Stimulated activated CD4-positive, alpha-beta T cell treated with anti-CD3 and anti-CD28 coated beads, Interleukin-4, amount 100 ng/mL, for 1 hour (primary cell): ENCODE measurements around the gene GLS.
"Not testable (repeated sequence)": the region's sequence is repeated elsewhere in the genome, so short reads cannot be mapped to it uniquely, and the experiment has no call there.

Source experiments
- DNase-seq: peaks from one replicate; pipeline ENCODE4 v3.0.0-alpha.2; 2020

Gene GLS

GRCh38 chr2:190880378-190881083 is at the start of gene GLS:
Gene GLS (plus strand): TSS chr2:190880821. CDS start chr2:190881085, 264 bp downstream.
- DNase-seq, result peak; percentile 95

- no peak for DNase-seq
These were observed 48.7 kb upstream of the GLS start for GRCh38 chr2:190831941-190832340.

- no peak for DNase-seq
These were observed 45.8 kb upstream of the GLS start for GRCh38 chr2:190834890-190835208.

DNA sequence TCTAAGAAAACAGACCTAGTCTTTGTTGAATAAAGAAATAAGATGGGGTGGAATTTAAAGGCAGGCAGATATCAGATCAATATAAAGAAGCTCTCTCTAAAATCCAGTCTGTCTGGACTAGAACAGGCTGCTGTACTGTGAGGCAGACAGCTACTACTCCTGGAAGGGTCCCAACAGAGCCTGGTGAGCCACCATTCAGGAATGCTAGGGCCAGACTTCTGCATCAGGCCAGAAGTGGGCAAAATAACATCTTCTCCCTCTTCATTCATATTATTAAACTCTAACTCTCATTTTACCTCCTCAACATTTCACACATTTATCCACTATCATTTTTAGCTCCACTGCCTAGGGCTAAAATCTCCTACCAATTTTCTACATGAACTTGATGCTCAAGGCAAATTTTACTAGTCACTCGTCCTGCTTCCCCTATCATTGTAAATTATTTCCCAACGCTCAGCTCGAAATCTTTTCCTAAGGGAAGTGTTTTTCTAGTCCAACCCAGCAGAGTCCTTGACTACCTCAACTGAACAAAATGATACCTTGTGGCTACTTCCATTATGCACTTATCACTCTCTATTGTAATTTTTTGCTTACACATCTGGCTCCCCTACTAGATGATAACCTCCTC is 45.2 kb upstream of the GLS start:
- DNase-seq, result no peak

DNA sequence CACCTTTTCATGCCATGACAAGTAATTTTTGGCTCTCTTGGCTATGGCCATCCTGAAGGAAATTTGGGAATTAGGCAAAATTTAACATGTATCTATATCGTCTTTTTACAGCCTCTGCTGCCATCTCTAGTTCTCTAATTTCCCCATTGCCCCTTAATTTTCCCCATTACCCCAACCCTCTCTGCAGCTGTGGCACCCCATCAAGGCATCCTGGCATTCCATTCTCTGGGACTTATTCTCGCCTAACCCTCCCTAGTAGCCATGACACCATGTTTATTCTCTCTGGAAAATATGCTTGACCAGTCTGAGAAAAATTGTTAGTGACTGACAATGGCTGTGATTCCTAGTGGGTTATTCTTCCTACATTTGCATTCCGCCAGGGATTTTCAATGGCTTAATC is 43.9 kb upstream of the GLS start:
- no peak for DNase-seq

GRCh38 chr2:190837420-190837819 is 43.2 kb upstream of the GLS start:
- DNase-seq, result no peak

- no peak for DNase-seq
These were observed 42.7 kb upstream of the GLS start for GRCh38 chr2:190837952-190838361.

- DNase-seq, result no peak
These were observed 42.1 kb upstream of the GLS start for GRCh38 chr2:190838492-190838910.

DNA sequence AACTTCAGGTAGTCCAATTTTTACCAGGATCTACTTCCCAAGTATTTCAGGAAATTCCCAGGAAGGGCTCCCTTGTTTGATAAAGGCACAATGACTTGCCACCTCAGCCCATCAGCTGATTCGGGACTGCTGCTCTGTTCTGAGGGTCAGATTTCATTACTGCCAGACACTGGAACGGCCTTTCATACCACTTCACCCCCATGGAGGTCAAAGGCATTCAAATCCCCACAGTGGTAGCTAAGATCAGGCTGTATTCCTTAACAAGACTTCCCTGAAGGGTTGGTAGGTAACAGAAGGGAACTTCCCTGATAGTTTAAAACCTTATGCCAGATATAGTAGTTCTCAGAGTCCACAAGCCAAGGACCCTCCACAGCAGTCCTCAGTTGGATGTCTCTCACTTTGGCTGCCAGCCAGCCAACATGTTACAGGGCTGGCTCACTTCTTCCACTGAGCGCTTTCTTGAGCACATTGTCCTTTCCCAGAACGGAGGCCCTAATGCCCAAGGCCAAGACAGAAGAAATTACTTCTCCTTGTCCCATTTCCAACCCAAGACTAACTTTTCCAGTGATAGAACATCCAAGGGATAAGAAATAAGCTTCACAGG is 40.0 kb upstream of the GLS start:
- DNase-seq, result no peak

DNA sequence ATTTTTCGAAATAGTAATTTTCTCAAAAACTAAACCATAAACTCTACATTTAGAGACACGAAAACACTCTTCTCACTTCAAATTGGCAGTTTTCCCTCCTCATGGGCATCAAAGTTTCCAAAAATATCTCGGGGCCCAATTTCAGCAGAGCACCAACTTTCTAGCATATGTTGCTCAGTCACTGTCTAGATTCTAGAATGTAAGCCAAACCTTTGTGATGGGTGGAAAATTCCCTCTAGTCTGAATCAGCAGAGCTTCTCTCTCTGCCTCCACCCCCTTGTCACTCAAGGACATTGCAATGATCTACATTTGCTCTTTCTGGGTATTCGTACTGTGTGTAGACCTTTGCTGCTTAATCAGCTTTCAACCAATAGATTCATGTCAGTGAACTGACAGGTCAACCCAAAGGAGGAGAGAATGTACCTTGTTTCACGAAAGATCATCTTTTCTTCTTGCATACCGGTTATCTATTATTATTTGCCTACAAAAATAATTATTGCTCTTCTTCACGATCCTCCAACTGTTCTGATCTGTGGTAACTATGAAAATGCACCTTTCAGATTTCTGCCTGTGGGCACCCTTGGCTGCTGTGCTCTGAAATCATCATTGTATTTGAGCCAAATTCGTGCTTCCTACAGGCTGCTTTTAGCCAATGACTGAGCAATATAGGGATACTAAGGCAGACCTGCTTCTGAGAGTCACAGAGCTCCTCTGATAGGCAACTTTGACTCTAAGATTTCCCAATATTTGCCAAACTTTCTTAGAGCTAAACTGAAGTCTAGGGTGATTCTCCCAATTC is 38.7 kb upstream of the GLS start:
- no peak for DNase-seq

- no peak for DNase-seq
These were observed 38.0 kb upstream of the GLS start for GRCh38 chr2:190842606-190843104.

GRCh38 chr2:190843890-190844699 is 36.5 kb upstream of the GLS start:
- peak; percentile 26 for DNase-seq

GRCh38 chr2:190844700-190845401 is 35.8 kb upstream of the GLS start:
- no peak for DNase-seq

- DNase-seq, result no peak
These were observed 33.9 kb upstream of the GLS start for GRCh38 chr2:190846746-190847145.

GRCh38 chr2:190847504-190848081 is 33.0 kb upstream of the GLS start:
- no peak for DNase-seq

DNA sequence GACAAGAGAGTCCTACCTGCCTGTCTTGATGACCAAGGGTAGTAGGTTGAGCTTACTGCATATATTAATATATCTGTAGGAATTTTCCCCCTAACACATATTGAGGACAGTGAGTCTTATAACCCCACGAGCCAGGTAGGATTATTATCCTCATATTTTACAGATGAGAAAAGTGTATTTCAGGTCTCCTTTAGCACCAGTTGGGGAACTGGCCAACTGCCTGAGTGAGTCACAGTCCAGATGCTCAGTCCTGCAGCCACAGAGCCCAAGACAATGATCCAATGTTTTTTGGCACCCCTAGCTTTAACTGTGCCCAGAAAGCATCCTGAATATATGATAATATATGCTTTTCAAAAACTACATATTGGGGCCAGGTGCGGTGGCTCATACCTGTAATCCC is 30.8 kb upstream of the GLS start:
- DNase-seq, result no peak

GRCh38 chr2:190853022-190853421 is 27.6 kb upstream of the GLS start:
- not testable (repeated sequence) for DNase-seq

GRCh38 chr2:190853531-190854383 is 26.9 kb upstream of the GLS start:
- no peak for DNase-seq

DNA sequence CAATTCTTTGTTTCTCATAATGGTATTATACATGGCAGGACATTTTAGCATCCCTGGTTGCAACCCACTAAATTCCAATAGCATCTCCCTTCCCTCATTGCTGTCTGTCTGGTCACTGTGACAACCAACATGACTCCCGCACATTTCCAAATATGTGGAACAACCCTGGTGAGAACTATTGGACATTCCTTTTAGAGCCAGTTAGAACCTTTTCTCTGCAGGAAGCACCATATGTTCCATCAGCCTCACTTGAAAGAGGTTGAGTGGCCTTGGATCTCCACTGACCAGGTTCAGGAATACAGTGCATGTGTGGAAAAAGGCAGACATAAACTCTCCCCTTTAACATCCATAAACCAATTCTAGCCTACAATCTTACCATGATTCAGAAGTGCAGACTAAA is 25.9 kb upstream of the GLS start:
- DNase-seq, result no peak

GRCh38 chr2:190855245-190855644 is 25.4 kb upstream of the GLS start:
- DNase-seq, result no peak

GRCh38 chr2:190856985-190857384 is 23.6 kb upstream of the GLS start:
- no peak for DNase-seq
